Neural cell (in vitro differentiated cells): ENCODE data around the gene TM7SF2.

Experiments used
- EP300 ChIP-seq: fragments of 450-650 bp; conservative IDR thresholded peaks from 2 replicates; pipeline ENCODE4 v1.6.1; 2014; ENCODE audit warnings: antibody characterized with exemption, mild to moderate bottlenecking, moderate library complexity; ENCODE audit not compliant: poor library complexity, severe bottlenecking
- EZH2 ChIP-seq: fragments of 200-600, 300-800 bp; shearing (Covaris generic), sonication (generic); IDR thresholded peaks from 2 replicates; pipeline ENCODE4 v1.6.1; 2014; ENCODE audit warnings: antibody characterized with exemption, low read length, borderline replicate concordance, mild to moderate bottlenecking; ENCODE audit not compliant: insufficient read depth, poor library complexity, severe bottlenecking
- MXI1 ChIP-seq: fragments of 450-650 bp; conservative IDR thresholded peaks from 2 replicates; pipeline ENCODE4 v1.6.1; 2014; ENCODE audit warnings: antibody characterized with exemption, mild to moderate bottlenecking; ENCODE audit not compliant: poor library complexity, severe bottlenecking
- POLR2AphosphoS5 ChIP-seq: IDR thresholded peaks from 2 replicates; pipeline ENCODE4 v1.6.1; 2012
- RAD21 ChIP-seq: fragments of 450-650 bp; conservative IDR thresholded peaks from 2 replicates; pipeline ENCODE4 v1.6.1; 2014; ENCODE audit warnings: antibody characterized with exemption, mild to moderate bottlenecking, moderate library complexity
- REST ChIP-seq: IDR thresholded peaks from 2 replicates; pipeline ENCODE4 v1.6.1; 2012; ENCODE audit warnings: borderline replicate concordance
- TAF1 ChIP-seq: IDR thresholded peaks from 2 replicates; pipeline ENCODE4 v1.6.1; 2012; ENCODE audit warnings: low read depth
- TF ChIP-seq, protein P1 (sequence below): fragments of 450-650 bp; IDR thresholded peaks from 2 replicates; pipeline ENCODE4 v1.5.1; 2014; ENCODE audit warnings: antibody characterized with exemption, mild to moderate bottlenecking, moderate library complexity; ENCODE audit not compliant: poor library complexity, severe bottlenecking

DNA sequence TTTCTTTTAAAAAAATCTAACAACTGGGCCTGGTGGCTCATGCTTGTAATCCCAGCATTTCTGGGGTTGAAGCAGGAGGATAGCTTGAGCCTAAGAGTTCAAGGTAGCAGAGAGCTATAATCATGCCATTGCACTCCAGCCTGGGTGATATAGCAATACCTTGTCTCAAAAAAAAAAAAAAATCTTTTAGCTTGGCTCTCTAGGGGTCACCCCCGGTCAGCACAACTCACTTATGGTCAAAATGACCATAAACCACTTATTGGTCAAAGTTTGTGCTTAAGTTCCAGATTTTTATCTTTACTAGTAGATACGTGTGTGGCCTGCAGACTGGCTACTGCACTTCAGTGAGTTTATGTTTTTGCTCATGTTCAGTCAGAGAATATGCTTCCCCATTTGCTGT lies 52.0 kb downstream of the TM7SF2 start:
- TF ChIP-seq, protein P1, sequence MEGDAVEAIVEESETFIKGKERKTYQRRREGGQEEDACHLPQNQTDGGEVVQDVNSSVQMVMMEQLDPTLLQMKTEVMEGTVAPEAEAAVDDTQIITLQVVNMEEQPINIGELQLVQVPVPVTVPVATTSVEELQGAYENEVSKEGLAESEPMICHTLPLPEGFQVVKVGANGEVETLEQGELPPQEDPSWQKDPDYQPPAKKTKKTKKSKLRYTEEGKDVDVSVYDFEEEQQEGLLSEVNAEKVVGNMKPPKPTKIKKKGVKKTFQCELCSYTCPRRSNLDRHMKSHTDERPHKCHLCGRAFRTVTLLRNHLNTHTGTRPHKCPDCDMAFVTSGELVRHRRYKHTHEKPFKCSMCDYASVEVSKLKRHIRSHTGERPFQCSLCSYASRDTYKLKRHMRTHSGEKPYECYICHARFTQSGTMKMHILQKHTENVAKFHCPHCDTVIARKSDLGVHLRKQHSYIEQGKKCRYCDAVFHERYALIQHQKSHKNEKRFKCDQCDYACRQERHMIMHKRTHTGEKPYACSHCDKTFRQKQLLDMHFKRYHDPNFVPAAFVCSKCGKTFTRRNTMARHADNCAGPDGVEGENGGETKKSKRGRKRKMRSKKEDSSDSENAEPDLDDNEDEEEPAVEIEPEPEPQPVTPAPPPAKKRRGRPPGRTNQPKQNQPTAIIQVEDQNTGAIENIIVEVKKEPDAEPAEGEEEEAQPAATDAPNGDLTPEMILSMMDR: no peak
- TF ChIP-seq POLR2AphosphoS5 (no peak), EZH2 (no peak), MXI1 (no peak), EP300 (no peak), REST (no peak), RAD21 (no peak), TAF1 (no peak)
